GM19468 (cell line): ENCODE data around the gene CD300LF.

ENCODE experiments used
- ATAC-seq: cut with Tn5 transposase; IDR thresholded peaks from one replicate; pipeline ENCODE4 v1.9.1; 2021; ENCODE audit warnings: mild to moderate bottlenecking, moderate library complexity, moderate number of reproducible peaks; ENCODE audit not compliant: unreplicated experiment; ENCODE audit errors: extremely low read depth

The CD300LF gene

GRCh38 chr17:74698069-74698468 is 14.7 kb downstream of the CD300LF start:
- no peak for ATAC-seq

GRCh38 chr17:74697515-74697914 is 15.2 kb downstream of the CD300LF start:
- ATAC-seq: no peak

- no peak for ATAC-seq
These were observed 17.1 kb downstream of the CD300LF start for GRCh38 chr17:74695629-74696028.

GRCh38 chr17:74694081-74694480 is 18.6 kb downstream of the CD300LF start:
- no peak for ATAC-seq

GRCh38 chr17:74691151-74691550 is 21.6 kb downstream of the CD300LF start:
- ATAC-seq: no peak

- no peak for ATAC-seq
These were observed 22.3 kb downstream of the CD300LF start for GRCh38 chr17:74690409-74690825.

GRCh38 chr17:74687886-74688285 is 24.8 kb downstream of the CD300LF start:
- ATAC-seq: no peak

GRCh38 chr17:74686761-74687160 is 26.0 kb downstream of the CD300LF start:
- ATAC-seq: no peak

- no peak for ATAC-seq
These were observed 30.1 kb downstream of the CD300LF start for GRCh38 chr17:74682471-74683190.

GRCh38 chr17:74682028-74682427 is 30.7 kb downstream of the CD300LF start:
- no peak for ATAC-seq

GRCh38 chr17:74680941-74681340 is 31.8 kb downstream of the CD300LF start:
- no peak for ATAC-seq

- no peak for ATAC-seq
These were observed 32.5 kb downstream of the CD300LF start for GRCh38 chr17:74680213-74680612.

- no peak for ATAC-seq
These were observed 33.3 kb downstream of the CD300LF start for GRCh38 chr17:74679374-74679773.

- no peak for ATAC-seq
These were observed 34.2 kb downstream of the CD300LF start for GRCh38 chr17:74678541-74678940.

- no peak for ATAC-seq
These were observed 34.9 kb downstream of the CD300LF start for GRCh38 chr17:74677558-74678466.

GRCh38 chr17:74671031-74671771 is 41.5 kb downstream of the CD300LF start:
- no peak for ATAC-seq

- no peak for ATAC-seq
These were observed 42.4 kb downstream of the CD300LF start for GRCh38 chr17:74670329-74670728.

GRCh38 chr17:74663561-74663960 is 49.2 kb downstream of the CD300LF start:
- no peak for ATAC-seq

GRCh38 chr17:74659889-74660288 is 52.8 kb downstream of the CD300LF start:
- ATAC-seq: no peak

GRCh38 chr17:74658620-74659019 is 54.1 kb downstream of the CD300LF start:
- ATAC-seq: no peak

- no peak for ATAC-seq
These were observed 58.0 kb downstream of the CD300LF start for GRCh38 chr17:74654742-74655141.
